DMS53 treated with DMSO at 0.1 percent for 48 hours (cell line): Measurements from ENCODE around the gene TIGIT.

Experiments
- DNase-seq: peaks from one replicate; lab custom pipeline; 2025; ENCODE audit not compliant: unreplicated experiment; lab: John Stamatoyannopoulos, UW

The TIGIT gene

GRCh38 chr3:114351123-114351821 lies 57.4 kb downstream of the TIGIT start:
- DNase-seq, result no peak

- DNase-seq, result no peak
These were observed 58.0 kb downstream of the TIGIT start for GRCh38 chr3:114351822-114352145.

GRCh38 chr3:114355653-114356052 lies 61.8 kb downstream of the TIGIT start:
- no peak for DNase-seq

GRCh38 chr3:114356066-114356465 lies 62.2 kb downstream of the TIGIT start:
- DNase-seq, result no peak

- no peak for DNase-seq
These were observed 62.7 kb downstream of the TIGIT start for GRCh38 chr3:114356525-114356924.
